ENCODE data around the gene NDUFA13.

NDUFA13 gene

GRCh38 chr19:19548915-19549759, 33.1 kb downstream of the NDUFA13 start:
- DNase-seq (ENCODE audit: low read depth in 2 of 2) = no peak

GRCh38 chr19:19549804-19550464, 33.9 kb downstream of the NDUFA13 start:
- DNase-seq (ENCODE audit: low read depth in 2 of 2) = no peak

- DNase-seq (ENCODE audit: low read depth in 2 of 2) = no peak
These were observed 34.5 kb downstream of the NDUFA13 start for GRCh38 chr19:19550485-19550929.

GRCh38 chr19:19550972-19551852, 35.2 kb downstream of the NDUFA13 start:
- no peak for DNase-seq (ENCODE audit: low read depth in 2 of 2)

- DNase-seq (ENCODE audit: low read depth in 2 of 2) = no peak
These were observed 35.8 kb downstream of the NDUFA13 start for GRCh38 chr19:19551853-19552192.

GRCh38 chr19:19552798-19553197, 36.8 kb downstream of the NDUFA13 start:
- no peak for DNase-seq (ENCODE audit: low read depth in 2 of 2)

- DNase-seq (ENCODE audit: low read depth in 2 of 2) = no peak
These were observed 37.6 kb downstream of the NDUFA13 start for GRCh38 chr19:19553670-19554069.

GRCh38 chr19:19554074-19555023, 38.3 kb downstream of the NDUFA13 start:
- peak; percentile 46 to 55 for DNase-seq (ENCODE audit: low read depth in 2 of 2)

GRCh38 chr19:19558055-19558454, 42.0 kb downstream of the NDUFA13 start:
- no peak for DNase-seq (ENCODE audit: low read depth in 2 of 2)

GRCh38 chr19:19558636-19559035, 42.6 kb downstream of the NDUFA13 start:
- DNase-seq (ENCODE audit: low read depth in 2 of 2) = no peak

- no peak for DNase-seq (ENCODE audit: low read depth in 2 of 2)
These were observed 43.9 kb downstream of the NDUFA13 start for GRCh38 chr19:19559931-19560330.

- no peak for DNase-seq (ENCODE audit: low read depth in 2 of 2)
These were observed 46.1 kb downstream of the NDUFA13 start for GRCh38 chr19:19561946-19562664.

GRCh38 chr19:19562665-19563347, 46.8 kb downstream of the NDUFA13 start:
- no peak for DNase-seq (ENCODE audit: low read depth in 2 of 2)

GRCh38 chr19:19563348-19563848, 47.4 kb downstream of the NDUFA13 start:
- DNase-seq (ENCODE audit: low read depth in 2 of 2) = no peak

GRCh38 chr19:19566306-19566705, 50.3 kb downstream of the NDUFA13 start:
- no peak for DNase-seq (ENCODE audit: low read depth in 2 of 2)

GRCh38 chr19:19567391-19567790, 51.4 kb downstream of the NDUFA13 start:
- DNase-seq (ENCODE audit: low read depth in 2 of 2) = no peak

GRCh38 chr19:19568802-19569756, 53.1 kb downstream of the NDUFA13 start:
- no peak for DNase-seq (ENCODE audit: low read depth in 2 of 2)

GRCh38 chr19:19570571-19570970, 54.5 kb downstream of the NDUFA13 start:
- DNase-seq (ENCODE audit: low read depth in 2 of 2) = no peak

Measured in stimulated activated CD4-positive, alpha-beta T cell treated with anti-CD3 and anti-CD28 coated beads, Interleukin-15, amount 100 ng/mL, for 48 hours (primary cell).